Neural progenitor cell (in vitro differentiated cells): ENCODE measurements around the gene ALOX15.

Experiments
- CTCF ChIP-seq: fragments of 200-600 bp; sonication (generic); IDR thresholded peaks from 2 replicates; pipeline ENCODE4 v1.5.1; 2017; ENCODE audit warnings: antibody characterized with exemption, mild to moderate bottlenecking
- EZH2phosphoT487 ChIP-seq: fragments of 200-600 bp; sonication (generic); IDR thresholded peaks from 2 replicates; pipeline ENCODE4 v1.6.1; 2017; ENCODE audit warnings: antibody characterized with exemption

GRCh38 chr17:4600563-4600962 is 40.9 kb downstream of the ALOX15 start:
- TF ChIP-seq CTCF: no peak
- no peak for TF ChIP-seq EZH2phosphoT487
